ENCODE data around the gene RFX3.

DNA sequence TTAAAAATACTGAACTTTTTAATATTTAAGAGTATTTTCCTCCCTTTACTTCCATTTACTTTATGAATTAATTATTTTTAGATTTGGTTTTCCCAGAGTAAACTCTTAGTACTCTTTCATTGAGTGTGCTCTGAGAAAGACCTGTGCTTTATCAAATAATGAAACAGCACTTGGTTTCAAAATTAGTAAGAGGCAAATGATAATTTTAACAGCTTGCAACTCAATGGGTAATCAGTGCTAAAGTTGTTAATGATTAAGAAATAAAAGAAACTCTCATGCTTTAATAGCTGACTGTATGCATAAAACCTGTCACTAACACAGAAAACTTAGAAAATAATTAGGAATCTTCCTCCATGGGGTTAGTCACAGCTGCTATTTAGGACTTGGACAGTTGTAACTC lies 244.4 kb downstream of the RFX3 start:
- no peak for TF ChIP-seq CTCF (IDR thresholded peaks at IDR 0.05)
- no peak for TF ChIP-seq POLR2A (IDR thresholded peaks at IDR 0.05)

Measured in adrenal gland (tissue), 5 donors.